Measurements from ENCODE around the gene NTSR2.

GRCh38 chr2:11711751-11712150 lies 41.8 kb upstream of the NTSR2 start:
- TF ChIP-seq GATA2 (IDR thresholded peaks at IDR 0.05; ENCODE audit: low read depth, low read length), result no peak
- no peak for TF ChIP-seq GATA3 (IDR thresholded peaks at IDR 0.05; ENCODE audit: low read depth, low read length)
